HG03521 (cell line): ENCODE results near the gene ADSL.
"Not testable (repeated sequence)": the region's sequence is repeated elsewhere in the genome, so short reads cannot be mapped to it uniquely, and the experiment has no call there.

Experiments used
- ATAC-seq: cut with Tn5 transposase; IDR thresholded peaks from one replicate; pipeline ENCODE4 v1.9.1; 2021; ENCODE audit warnings: mild to moderate bottlenecking, moderate library complexity; ENCODE audit not compliant: unreplicated experiment

The ADSL gene

GRCh38 chr22:40346185-40347118 lies at the start of gene ADSL:
Gene ADSL, plus strand, starts transcription at chr22:40346500. Its CDS starts 59 bp downstream, at chr22:40346559.
- peak; percentile 71 for ATAC-seq

GRCh38 chr22:40300316-40300715 lies 46.0 kb upstream of the ADSL start:
- no peak for ATAC-seq

GRCh38 chr22:40300884-40301672 lies 45.2 kb upstream of the ADSL start:
- no peak for ATAC-seq

- ATAC-seq = no peak
These were observed 44.2 kb upstream of the ADSL start for GRCh38 chr22:40302149-40302548.

GRCh38 chr22:40305625-40306024 lies 40.7 kb upstream of the ADSL start:
- no peak for ATAC-seq

- ATAC-seq = no peak
These were observed 37.2 kb upstream of the ADSL start for GRCh38 chr22:40308999-40309573.

- ATAC-seq = no peak
These were observed 36.7 kb upstream of the ADSL start for GRCh38 chr22:40309631-40310030.

- no peak for ATAC-seq
These were observed 36.1 kb upstream of the ADSL start for GRCh38 chr22:40310081-40310767.

GRCh38 chr22:40310768-40311120 lies 35.6 kb upstream of the ADSL start:
- ATAC-seq = no peak

GRCh38 chr22:40311646-40312045 lies 34.7 kb upstream of the ADSL start:
- not testable (repeated sequence) for ATAC-seq

GRCh38 chr22:40312050-40312449 lies 34.2 kb upstream of the ADSL start:
- ATAC-seq = no peak

GRCh38 chr22:40313007-40313406 lies 33.3 kb upstream of the ADSL start:
- ATAC-seq = no peak

GRCh38 chr22:40314041-40314440 lies 32.3 kb upstream of the ADSL start:
- ATAC-seq = no peak

- ATAC-seq = no peak
These were observed 25.6 kb upstream of the ADSL start for GRCh38 chr22:40320687-40321086.

GRCh38 chr22:40322021-40322420 lies 24.3 kb upstream of the ADSL start:
- no peak for ATAC-seq

- no peak for ATAC-seq
These were observed 23.4 kb upstream of the ADSL start for GRCh38 chr22:40322818-40323447.

GRCh38 chr22:40323681-40324171 lies 22.6 kb upstream of the ADSL start:
- no peak for ATAC-seq

GRCh38 chr22:40324468-40325305 lies 21.6 kb upstream of the ADSL start:
- ATAC-seq = no peak

GRCh38 chr22:40325315-40325714 lies 21.0 kb upstream of the ADSL start:
- ATAC-seq = no peak
